Ishikawa (cell line): Measurements from ENCODE around the gene LRRC74A.

Experiments
- CEBPB ChIP-seq: IDR thresholded peaks from 2 replicates; pipeline ENCODE4 v1.6.1; 2012
- CREB1 ChIP-seq: IDR thresholded peaks from 2 replicates; pipeline ENCODE4 v1.6.1; 2012; ENCODE audit warnings: low read depth
- EGR1 ChIP-seq: IDR thresholded peaks from 2 replicates; pipeline ENCODE4 v1.6.1; 2012
- EP300 ChIP-seq: IDR thresholded peaks from 2 replicates; pipeline ENCODE4 v1.6.1; 2012; ENCODE audit warnings: borderline replicate concordance
- FOXM1 ChIP-seq: IDR thresholded peaks from 2 replicates; pipeline ENCODE4 v1.6.1; 2012; ENCODE audit warnings: low read depth, borderline replicate concordance
- MAX ChIP-seq: IDR thresholded peaks from 2 replicates; pipeline ENCODE4 v1.6.1; 2012
- NFIC ChIP-seq: IDR thresholded peaks from 2 replicates; pipeline ENCODE4 v1.6.1; 2012
- RAD21 ChIP-seq: IDR thresholded peaks from 2 replicates; pipeline ENCODE4 v1.6.1; 2012; ENCODE audit warnings: low read depth
- REST ChIP-seq: IDR thresholded peaks from 2 replicates; pipeline ENCODE4 v1.6.1; 2012; ENCODE audit warnings: low read depth, mild to moderate bottlenecking
- TAF1 ChIP-seq: IDR thresholded peaks from 2 replicates; pipeline ENCODE4 v1.6.1; 2012; ENCODE audit warnings: low read depth, mild to moderate bottlenecking
- TCF12 ChIP-seq: IDR thresholded peaks from 2 replicates; pipeline ENCODE4 v1.6.1; 2012; ENCODE audit warnings: low read depth
- USF1 ChIP-seq: IDR thresholded peaks from 2 replicates; pipeline ENCODE4 v1.6.1; 2012
- ZBTB7A ChIP-seq: IDR thresholded peaks from 2 replicates; pipeline ENCODE4 v1.6.1; 2012; ENCODE audit warnings: low read depth

Gene LRRC74A

GRCh38 chr14:76786601-76787000 is 39.6 kb upstream of the LRRC74A start:
- TF ChIP-seq CEBPB, result no peak
- TF ChIP-seq EGR1, result no peak
- TF ChIP-seq TAF1, result no peak
- TF ChIP-seq USF1, result no peak
- no peak for TF ChIP-seq REST
- no peak for TF ChIP-seq ZBTB7A
- TF ChIP-seq FOXM1, result no peak

- no peak for TF ChIP-seq NFIC
- TF ChIP-seq MAX, result no peak
- no peak for TF ChIP-seq REST
- no peak for TF ChIP-seq ZBTB7A
- no peak for TF ChIP-seq TAF1
- no peak for TF ChIP-seq TCF12
- TF ChIP-seq CREB1, result no peak
- no peak for TF ChIP-seq CEBPB
Measured at GRCh38 chr14:76792422-76792821, 33.8 kb upstream of the LRRC74A start.

GRCh38 chr14:76793324-76793723 is 32.9 kb upstream of the LRRC74A start:
- no peak for TF ChIP-seq REST
- TF ChIP-seq EP300, result no peak
- no peak for TF ChIP-seq USF1
- no peak for TF ChIP-seq RAD21
- no peak for TF ChIP-seq TAF1
- TF ChIP-seq TCF12, result no peak
- no peak for TF ChIP-seq FOXM1
- no peak for TF ChIP-seq ZBTB7A
- TF ChIP-seq MAX, result no peak
- TF ChIP-seq EGR1, result no peak
- TF ChIP-seq CREB1, result no peak

GRCh38 chr14:76793956-76794355 is 32.3 kb upstream of the LRRC74A start:
- no peak for TF ChIP-seq USF1

GRCh38 chr14:76806446-76806845 is 19.8 kb upstream of the LRRC74A start:
- TF ChIP-seq REST, result no peak
- TF ChIP-seq EGR1, result no peak
